Stimulated activated CD4-positive, alpha-beta T cell treated with anti-CD3 and anti-CD28 coated beads, TNF-alpha, amount 100 ng/mL, for 24 hours (primary cell): ENCODE data around the gene ADAMTS7.
"Not testable (repeated sequence)": the region's sequence is repeated elsewhere in the genome, so short reads cannot be mapped to it uniquely, and the experiment has no call there.

Experiments used
- DNase-seq, 3 experiments: peaks; one replicate each; pipeline ENCODE4 v3.0.0-alpha.2; 2020; ENCODE audit warnings: low read depth in 3 of 3

The ADAMTS7 gene

GRCh38 chr15:78765154-78765860 lies 46.0 kb downstream of the ADAMTS7 start:
- DNase-seq, result not testable (repeated sequence)

- not testable (repeated sequence) for DNase-seq
Observed at GRCh38 chr15:78764340-78765153, 46.7 kb downstream of the ADAMTS7 start.

GRCh38 chr15:78763796-78764241 lies 47.4 kb downstream of the ADAMTS7 start:
- no peak for DNase-seq

- DNase-seq, result no peak
Observed at GRCh38 chr15:78762985-78763795, 48.1 kb downstream of the ADAMTS7 start.

GRCh38 chr15:78762386-78762961 lies 48.8 kb downstream of the ADAMTS7 start:
- DNase-seq, result not testable (repeated sequence)

- DNase-seq, result no peak
Observed at GRCh38 chr15:78761891-78762385, 49.3 kb downstream of the ADAMTS7 start.

- DNase-seq, result peak; percentile 25 to 70 (median 38)
Observed at GRCh38 chr15:78761475-78761874, 49.8 kb downstream of the ADAMTS7 start.

GRCh38 chr15:78761020-78761419 lies 50.2 kb downstream of the ADAMTS7 start:
- no peak for DNase-seq

- DNase-seq, result not testable (repeated sequence)
Observed at GRCh38 chr15:78760091-78760882, 51.0 kb downstream of the ADAMTS7 start.

- DNase-seq, result not testable (repeated sequence)
Observed at GRCh38 chr15:78759361-78759998, 51.8 kb downstream of the ADAMTS7 start.

- DNase-seq, result not testable (repeated sequence)
Observed at GRCh38 chr15:78758486-78759200, 52.6 kb downstream of the ADAMTS7 start.

- not testable (repeated sequence) for DNase-seq
Observed at GRCh38 chr15:78758084-78758483, 53.2 kb downstream of the ADAMTS7 start.

GRCh38 chr15:78757636-78757905 lies 53.7 kb downstream of the ADAMTS7 start:
- no peak for DNase-seq

- peak in 2 of 3 experiments; percentile 37 to 63 for DNase-seq
Observed at GRCh38 chr15:78756781-78757635, 54.3 kb downstream of the ADAMTS7 start.

- DNase-seq, result peak in 1 of 3 experiments; percentile 32
Observed at GRCh38 chr15:78755900-78756591, 55.2 kb downstream of the ADAMTS7 start.

- DNase-seq, result not testable (repeated sequence)
Observed at GRCh38 chr15:78754637-78755280, 56.5 kb downstream of the ADAMTS7 start.

- DNase-seq, result not testable (repeated sequence)
Observed at GRCh38 chr15:78753751-78754535, 57.3 kb downstream of the ADAMTS7 start.
